GM10248 (cell line): ENCODE data around the gene FBRSL1.
"Not testable (repeated sequence)": the region's sequence is repeated elsewhere in the genome, so short reads cannot be mapped to it uniquely, and the experiment has no call there.

Experiments
- CTCF ChIA-PET: fragments of 300-600 bp; sonication (Branson Sonifier 250); formaldehyde crosslinking; extraction: SDS; loops from one replicate; lab custom pipeline; 2021; ENCODE audit warnings: antibody characterized with exemption; lab: Yijun Ruan, JAX
- POLR2A ChIA-PET: fragments of 350-650 bp; sonication (Branson Sonifier 250); formaldehyde crosslinking; extraction: SDS; loops from one replicate; lab custom pipeline; 2020; ENCODE audit warnings: antibody characterized with exemption; lab: Yijun Ruan, JAX
- DNase-seq: peaks from one replicate; pipeline ENCODE4 v3.0.0; 2012; ENCODE audit errors: extremely low spot score
- TF ChIP-seq, protein P1 (sequence below): IDR thresholded peaks from 2 replicates; pipeline ENCODE4 v1.5.1; 2012; ENCODE audit warnings: mild to moderate bottlenecking, low read depth; ENCODE audit errors: extremely low read depth, missing control alignments, control extremely low read depth

Gene FBRSL1

GRCh38 chr12:132489602-132490266 is at the start of gene FBRSL1:
FBRSL1 (plus strand) TSS chr12:132490151.
- POLR2A ChIA-PET = no interaction called here
- DNase-seq = peak; percentile 100
- TF ChIP-seq, protein P1, sequence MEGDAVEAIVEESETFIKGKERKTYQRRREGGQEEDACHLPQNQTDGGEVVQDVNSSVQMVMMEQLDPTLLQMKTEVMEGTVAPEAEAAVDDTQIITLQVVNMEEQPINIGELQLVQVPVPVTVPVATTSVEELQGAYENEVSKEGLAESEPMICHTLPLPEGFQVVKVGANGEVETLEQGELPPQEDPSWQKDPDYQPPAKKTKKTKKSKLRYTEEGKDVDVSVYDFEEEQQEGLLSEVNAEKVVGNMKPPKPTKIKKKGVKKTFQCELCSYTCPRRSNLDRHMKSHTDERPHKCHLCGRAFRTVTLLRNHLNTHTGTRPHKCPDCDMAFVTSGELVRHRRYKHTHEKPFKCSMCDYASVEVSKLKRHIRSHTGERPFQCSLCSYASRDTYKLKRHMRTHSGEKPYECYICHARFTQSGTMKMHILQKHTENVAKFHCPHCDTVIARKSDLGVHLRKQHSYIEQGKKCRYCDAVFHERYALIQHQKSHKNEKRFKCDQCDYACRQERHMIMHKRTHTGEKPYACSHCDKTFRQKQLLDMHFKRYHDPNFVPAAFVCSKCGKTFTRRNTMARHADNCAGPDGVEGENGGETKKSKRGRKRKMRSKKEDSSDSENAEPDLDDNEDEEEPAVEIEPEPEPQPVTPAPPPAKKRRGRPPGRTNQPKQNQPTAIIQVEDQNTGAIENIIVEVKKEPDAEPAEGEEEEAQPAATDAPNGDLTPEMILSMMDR = no peak
- CTCF ChIA-PET = no interaction called here

DNA sequence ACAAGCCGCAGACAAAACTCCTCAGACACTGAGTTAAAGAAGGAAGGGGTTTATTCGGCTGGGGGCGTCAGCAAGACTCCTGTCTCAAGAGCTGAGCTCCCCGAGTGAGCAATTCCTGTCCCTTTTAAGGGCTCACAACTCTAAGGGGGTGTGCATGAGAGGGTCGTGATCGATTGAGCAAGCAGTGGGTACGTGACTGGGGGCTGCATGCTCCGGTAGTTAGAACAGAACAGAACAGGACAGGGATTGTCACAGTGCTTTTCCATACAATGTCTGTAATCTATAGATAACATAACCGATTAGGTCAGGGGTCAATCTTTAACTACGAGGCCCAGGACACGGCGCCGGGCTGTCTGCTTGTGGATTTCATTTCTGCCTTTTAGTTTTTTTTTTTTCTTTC is 49.5 kb upstream of the FBRSL1 start:
- CTCF ChIA-PET, DNase-seq, POLR2A ChIA-PET: not testable (repeated sequence)

DNA sequence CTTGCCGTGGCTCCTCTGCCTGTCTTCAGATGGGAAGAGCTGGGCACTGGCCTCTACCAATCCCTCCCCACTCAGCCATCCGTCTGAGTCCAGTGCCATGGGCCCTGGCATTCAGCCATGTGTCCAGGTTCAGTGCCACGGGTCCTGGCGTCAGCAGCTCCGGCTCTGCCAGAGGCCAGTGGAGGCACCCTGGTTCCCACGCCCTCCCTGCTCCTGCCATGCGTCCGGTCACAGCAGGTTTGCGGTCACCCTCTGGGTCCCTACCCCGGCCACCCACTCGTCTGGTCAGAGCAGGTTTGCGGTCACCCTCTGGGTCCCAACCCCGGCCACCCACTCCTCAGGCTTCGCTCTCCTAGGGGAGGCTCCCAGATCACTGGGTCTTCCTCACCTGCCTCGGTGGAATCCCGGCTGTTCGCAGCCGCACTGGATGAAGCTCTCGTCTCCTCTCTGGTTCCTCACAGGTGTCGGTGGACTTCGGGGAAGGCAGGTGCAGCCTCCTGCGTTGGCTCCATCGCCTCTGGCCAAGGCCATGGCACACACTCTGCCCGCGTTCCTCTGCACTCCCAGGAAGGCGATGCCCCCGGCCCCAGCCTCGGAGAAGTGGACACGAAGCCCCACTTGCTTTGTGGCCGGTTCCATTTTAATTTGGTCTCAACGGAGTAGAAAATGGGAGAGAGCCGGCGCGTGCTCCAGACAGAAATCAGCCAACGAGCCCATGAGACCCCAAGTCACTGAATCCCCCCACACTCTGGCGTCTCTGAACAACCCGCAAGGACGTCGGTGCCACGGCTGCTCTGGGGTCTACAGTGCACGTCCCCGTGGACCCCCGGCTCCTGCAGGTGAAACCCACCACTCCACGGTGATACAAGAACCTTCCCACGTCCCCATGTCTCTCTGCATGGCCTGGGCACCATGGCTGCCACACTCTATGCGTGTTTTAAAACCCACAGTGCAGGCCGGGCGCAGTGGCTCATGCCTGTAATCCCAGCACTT is 47.8 kb upstream of the FBRSL1 start:
- CTCF ChIA-PET = interaction anchor here (1.1 kb wide), 1 partner anchor 9 kb away, joined by 3 read pairs; no protein-coding TSS in a partner anchor
- DNase-seq = no peak
- POLR2A ChIA-PET = no interaction called here
- TF ChIP-seq, protein P1 = no peak

DNA sequence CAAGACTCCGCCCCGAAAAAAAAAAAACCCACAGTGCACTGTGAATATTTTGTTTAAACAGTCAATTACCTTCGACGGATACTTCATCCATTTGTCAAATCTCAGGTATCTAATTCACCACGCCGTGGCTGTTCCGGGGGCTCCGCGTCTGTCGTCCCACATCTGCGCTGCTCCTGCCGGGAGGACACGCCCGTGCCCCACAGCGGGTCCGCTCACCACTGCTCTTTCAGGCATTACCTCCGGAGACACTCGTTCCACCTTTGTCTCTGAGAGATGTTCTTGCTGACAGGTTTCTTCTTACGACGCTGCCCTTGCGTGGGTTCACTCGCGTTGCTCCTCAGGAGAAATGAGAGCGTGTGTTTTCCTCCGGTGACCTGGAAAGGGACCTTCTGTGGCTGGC is 46.9 kb upstream of the FBRSL1 start:
- no peak for DNase-seq
- TF ChIP-seq, protein P1 = no peak
- POLR2A ChIA-PET = no interaction called here
- CTCF ChIA-PET = no interaction called here

GRCh38 chr12:132444283-132444682 is 45.7 kb upstream of the FBRSL1 start:
- DNase-seq = no peak
- CTCF ChIA-PET = no interaction called here
- TF ChIP-seq, protein P1 = no peak

GRCh38 chr12:132444957-132445883 is 44.7 kb upstream of the FBRSL1 start:
- CTCF ChIA-PET = interaction anchor here (1.0 kb wide), 1 partner anchor 78 kb away, joined by 3 read pairs; no protein-coding TSS in a partner anchor
- TF ChIP-seq, protein P1 = no peak
- DNase-seq = peak; percentile 77
- POLR2A ChIA-PET = no interaction called here

More at GRCh38 chr12:132444283-132444682, 45.7 kb upstream of the FBRSL1 start:
- POLR2A ChIA-PET = no interaction called here
